GM18498 (cell line): ENCODE data around the gene TRPM6.

Experiments used
- ATAC-seq: cut with Tn5 transposase; IDR thresholded peaks from one replicate; pipeline ENCODE4 v1.9.1; 2021; ENCODE audit warnings: mild to moderate bottlenecking, moderate library complexity; ENCODE audit not compliant: unreplicated experiment

Gene TRPM6

GRCh38 chr9:74773886-74774479 lies 113.7 kb downstream of the TRPM6 start:
- peak; percentile 46 for ATAC-seq

GRCh38 chr9:74772121-74772520 lies 115.6 kb downstream of the TRPM6 start:
- no peak for ATAC-seq

GRCh38 chr9:74771672-74772071 lies 116.0 kb downstream of the TRPM6 start:
- no peak for ATAC-seq

GRCh38 chr9:74771262-74771585 lies 116.5 kb downstream of the TRPM6 start:
- ATAC-seq = no peak

- ATAC-seq = no peak
Observed at GRCh38 chr9:74770508-74771261, 117.0 kb downstream of the TRPM6 start.

- no peak for ATAC-seq
Observed at GRCh38 chr9:74765481-74765971, 122.2 kb downstream of the TRPM6 start.

- no peak for ATAC-seq
Observed at GRCh38 chr9:74762950-74763349, 124.8 kb downstream of the TRPM6 start.

GRCh38 chr9:74760031-74760700 lies 127.6 kb downstream of the TRPM6 start:
- ATAC-seq = no peak

GRCh38 chr9:74755999-74756398 lies 131.7 kb downstream of the TRPM6 start:
- no peak for ATAC-seq

- no peak for ATAC-seq
Observed at GRCh38 chr9:74755355-74755754, 132.4 kb downstream of the TRPM6 start.

- ATAC-seq = no peak
Observed at GRCh38 chr9:74753650-74754049, 134.1 kb downstream of the TRPM6 start.

- ATAC-seq = no peak
Observed at GRCh38 chr9:74748966-74749365, 138.8 kb downstream of the TRPM6 start.

- peak; percentile 47 for ATAC-seq
Observed at GRCh38 chr9:74742792-74743730, 144.7 kb downstream of the TRPM6 start.

- no peak for ATAC-seq
Observed at GRCh38 chr9:74742191-74742790, 145.4 kb downstream of the TRPM6 start.

GRCh38 chr9:74736646-74737045 lies 151.1 kb downstream of the TRPM6 start:
- ATAC-seq = no peak

- peak; percentile 65 for ATAC-seq
Observed at GRCh38 chr9:74735761-74736160, 152.0 kb downstream of the TRPM6 start.

GRCh38 chr9:74729136-74729695 lies 158.5 kb downstream of the TRPM6 start:
- no peak for ATAC-seq

GRCh38 chr9:74728176-74728575 lies 159.5 kb downstream of the TRPM6 start:
- ATAC-seq = no peak

GRCh38 chr9:74726581-74726980 lies 161.1 kb downstream of the TRPM6 start:
- ATAC-seq = no peak

GRCh38 chr9:74724317-74724716 lies 163.4 kb downstream of the TRPM6 start:
- no peak for ATAC-seq
